Liver (tissue), 3 donors: ENCODE results near the gene ZNF652.
A peak's percentile ranks its signal among the peaks of the same experiment; 100 is the strongest.

ENCODE experiments used
- EGR1 ChIP-seq, 2 donors: IDR thresholded peaks; 2 replicates each; pipeline ENCODE4 v1.6.1; 2016 to 2018; ENCODE audit warnings: antibody characterized with exemption in 2 of 2, low read depth in 2 of 2
- FOXA1 ChIP-seq: IDR thresholded peaks from 2 replicates; pipeline ENCODE4 v1.6.1; 2016; ENCODE audit warnings: antibody characterized with exemption
- FOXA2 ChIP-seq: IDR thresholded peaks from 2 replicates; pipeline ENCODE4 v1.6.1; 2016; ENCODE audit warnings: antibody characterized with exemption
- HNF4A ChIP-seq, 2 donors: conservative IDR thresholded peaks; 2 replicates each; pipeline ENCODE4 v1.6.1; 2016; ENCODE audit warnings: antibody characterized with exemption in 2 of 2, mild to moderate bottlenecking in 2 of 2
- JUND ChIP-seq, 2 donors: IDR thresholded peaks; 2 replicates each; pipeline ENCODE4 v1.6.1; 2016; ENCODE audit warnings: antibody characterized with exemption in 2 of 2
- RXRA ChIP-seq, 2 donors: IDR thresholded peaks; 2 replicates each; pipeline ENCODE4 v1.6.1; 2017 to 2018; ENCODE audit warnings: antibody characterized with exemption in 2 of 2, mild to moderate bottlenecking in 1 of 2
- SP1 ChIP-seq: IDR thresholded peaks from 2 replicates; pipeline ENCODE4 v1.6.1; 2018; ENCODE audit warnings: antibody characterized with exemption, mild to moderate bottlenecking
- TAF1 ChIP-seq: conservative IDR thresholded peaks from 2 replicates; pipeline ENCODE4 v1.6.1; 2016; ENCODE audit warnings: antibody characterized with exemption, mild to moderate bottlenecking
- YY1 ChIP-seq: IDR thresholded peaks from 2 replicates; pipeline ENCODE4 v1.6.1; 2016; ENCODE audit warnings: antibody characterized with exemption, mild to moderate bottlenecking
- TF ChIP-seq, protein P1 (sequence below): fragments of 150-350 bp; IDR thresholded peaks from 2 replicates; pipeline ENCODE4 v1.5.1; 2017; ENCODE audit warnings: improper control_type of control experiment, low read depth, low read length; ENCODE audit not compliant: missing input control
- TF ChIP-seq, protein P2 (sequence below): IDR thresholded peaks from 2 replicates; pipeline ENCODE4 v1.6.1; 2016; ENCODE audit warnings: antibody characterized with exemption
- TF ChIP-seq, protein P3 (sequence below): IDR thresholded peaks from 2 replicates; pipeline ENCODE4 v1.6.1; 2016; ENCODE audit warnings: antibody characterized with exemption
- donor health status: healthy.
- donor health status: healthy.

- TF ChIP-seq, protein P1, sequence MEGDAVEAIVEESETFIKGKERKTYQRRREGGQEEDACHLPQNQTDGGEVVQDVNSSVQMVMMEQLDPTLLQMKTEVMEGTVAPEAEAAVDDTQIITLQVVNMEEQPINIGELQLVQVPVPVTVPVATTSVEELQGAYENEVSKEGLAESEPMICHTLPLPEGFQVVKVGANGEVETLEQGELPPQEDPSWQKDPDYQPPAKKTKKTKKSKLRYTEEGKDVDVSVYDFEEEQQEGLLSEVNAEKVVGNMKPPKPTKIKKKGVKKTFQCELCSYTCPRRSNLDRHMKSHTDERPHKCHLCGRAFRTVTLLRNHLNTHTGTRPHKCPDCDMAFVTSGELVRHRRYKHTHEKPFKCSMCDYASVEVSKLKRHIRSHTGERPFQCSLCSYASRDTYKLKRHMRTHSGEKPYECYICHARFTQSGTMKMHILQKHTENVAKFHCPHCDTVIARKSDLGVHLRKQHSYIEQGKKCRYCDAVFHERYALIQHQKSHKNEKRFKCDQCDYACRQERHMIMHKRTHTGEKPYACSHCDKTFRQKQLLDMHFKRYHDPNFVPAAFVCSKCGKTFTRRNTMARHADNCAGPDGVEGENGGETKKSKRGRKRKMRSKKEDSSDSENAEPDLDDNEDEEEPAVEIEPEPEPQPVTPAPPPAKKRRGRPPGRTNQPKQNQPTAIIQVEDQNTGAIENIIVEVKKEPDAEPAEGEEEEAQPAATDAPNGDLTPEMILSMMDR, result no peak
- no peak for TF ChIP-seq YY1
- TF ChIP-seq HNF4A (conservative IDR thresholded peaks at IDR 0.05), result no peak
- TF ChIP-seq SP1, result no peak
- no peak for TF ChIP-seq TAF1
- TF ChIP-seq JUND (IDR thresholded peaks at IDR 0.05), result no peak
- TF ChIP-seq EGR1 (IDR thresholded peaks at IDR 0.05; ENCODE audit: low read depth in 2 of 2), result no peak
- peak in 1 of 2 donors; percentile 5 for TF ChIP-seq RXRA (IDR thresholded peaks at IDR 0.05)
- no peak for TF ChIP-seq FOXA2
- TF ChIP-seq, protein P2, sequence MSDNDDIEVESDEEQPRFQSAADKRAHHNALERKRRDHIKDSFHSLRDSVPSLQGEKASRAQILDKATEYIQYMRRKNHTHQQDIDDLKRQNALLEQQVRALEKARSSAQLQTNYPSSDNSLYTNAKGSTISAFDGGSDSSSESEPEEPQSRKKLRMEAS, result no peak
- TF ChIP-seq, protein P3, sequence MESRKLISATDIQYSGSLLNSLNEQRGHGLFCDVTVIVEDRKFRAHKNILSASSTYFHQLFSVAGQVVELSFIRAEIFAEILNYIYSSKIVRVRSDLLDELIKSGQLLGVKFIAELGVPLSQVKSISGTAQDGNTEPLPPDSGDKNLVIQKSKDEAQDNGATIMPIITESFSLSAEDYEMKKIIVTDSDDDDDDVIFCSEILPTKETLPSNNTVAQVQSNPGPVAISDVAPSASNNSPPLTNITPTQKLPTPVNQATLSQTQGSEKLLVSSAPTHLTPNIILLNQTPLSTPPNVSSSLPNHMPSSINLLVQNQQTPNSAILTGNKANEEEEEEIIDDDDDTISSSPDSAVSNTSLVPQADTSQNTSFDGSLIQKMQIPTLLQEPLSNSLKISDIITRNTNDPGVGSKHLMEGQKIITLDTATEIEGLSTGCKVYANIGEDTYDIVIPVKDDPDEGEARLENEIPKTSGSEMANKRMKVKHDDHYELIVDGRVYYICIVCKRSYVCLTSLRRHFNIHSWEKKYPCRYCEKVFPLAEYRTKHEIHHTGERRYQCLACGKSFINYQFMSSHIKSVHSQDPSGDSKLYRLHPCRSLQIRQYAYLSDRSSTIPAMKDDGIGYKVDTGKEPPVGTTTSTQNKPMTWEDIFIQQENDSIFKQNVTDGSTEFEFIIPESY, result no peak
- no peak for TF ChIP-seq FOXA1
These were observed 19.5 kb downstream of the ZNF652 start for GRCh38 chr17:49342575-49342936.
